GM23248 (cell line): ENCODE data around the gene PPARGC1A.

Source experiments
- EZH2 ChIP-seq: fragments of 200-600 bp; sonication (generic); IDR thresholded peaks from 2 replicates; pipeline ENCODE4 v1.6.1; 2018; ENCODE audit warnings: antibody characterized with exemption, mild to moderate bottlenecking; ENCODE audit not compliant: insufficient read depth, poor library complexity, severe bottlenecking
- EZH2phosphoT487 ChIP-seq: fragments of 200-600 bp; sonication (generic); IDR thresholded peaks from 2 replicates; pipeline ENCODE4 v1.6.1; 2018; ENCODE audit warnings: antibody characterized with exemption, moderate library complexity, mild to moderate bottlenecking, low read depth; ENCODE audit not compliant: insufficient read depth

DNA sequence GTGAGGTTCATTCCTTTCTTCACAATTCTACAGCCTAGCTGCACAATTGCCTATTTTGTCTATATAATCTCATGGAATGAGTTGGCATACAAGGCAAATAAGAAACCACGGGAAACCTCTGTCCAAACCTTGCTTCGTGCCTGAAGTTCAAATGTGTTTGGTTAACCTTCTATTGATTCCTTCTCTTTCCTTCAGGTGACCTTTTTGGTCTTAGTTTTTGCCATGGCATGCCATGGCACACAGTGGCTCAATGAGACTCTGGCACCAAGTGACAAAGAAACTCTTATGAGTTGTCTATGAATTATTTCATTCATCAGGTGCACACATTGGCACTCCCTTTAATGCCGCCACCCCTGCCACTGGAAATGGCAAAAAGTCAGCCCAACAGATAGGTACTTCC, 101.8 kb downstream of the PPARGC1A start:
- TF ChIP-seq EZH2 = no peak
- TF ChIP-seq EZH2phosphoT487 = no peak
